HUES64 (cell line): Measurements from ENCODE around the gene FER.

Experiments
- H3K27ac ChIP-seq: 2 replicates; pipeline ENCODE4 v1.7.0; 2013; ENCODE audit warnings: low read depth, low read length, inconsistent platforms
- H3K27me3 ChIP-seq: 2 replicates; pipeline ENCODE4 v1.6.1; 2013; ENCODE audit warnings: mild to moderate bottlenecking, low read length; ENCODE audit not compliant: insufficient read depth
- H3K36me3 ChIP-seq: 2 replicates; pipeline ENCODE4 v1.6.1; 2013; ENCODE audit warnings: mild to moderate bottlenecking, low read length; ENCODE audit not compliant: insufficient read depth
- H3K4me1 ChIP-seq: 2 replicates; pipeline ENCODE4 v1.6.1; 2013; ENCODE audit warnings: mild to moderate bottlenecking, low read length, moderate library complexity; ENCODE audit not compliant: insufficient read depth
- H3K4me3 ChIP-seq: 2 replicates; pipeline ENCODE4 v1.5.1; 2013; ENCODE audit warnings: mild to moderate bottlenecking, low read length, moderate library complexity
- H3K9ac ChIP-seq: 2 replicates; pipeline ENCODE4 v1.6.1; 2013; ENCODE audit warnings: mild to moderate bottlenecking, low read depth, low read length
- H3K9me3 ChIP-seq: 2 replicates; pipeline ENCODE4 v1.6.1; 2013; ENCODE audit warnings: low read depth, low read length; ENCODE audit not compliant: insufficient read depth
- WGBS: fragments of 150-250, 120-280 bp; methylation state at CpG from one replicate; pipeline ENCODE4 v1.1.7; 2013; ENCODE audit warnings: missing lambda C conversion rate; 5-methylcytosine and 5-hydroxymethylcytosine counted together

FER gene

GRCh38 chr5:108798513-108799265 lies 51.0 kb downstream of the FER start:
- Histone ChIP-seq H3K36me3 (no peaks in the 10 kb centered on the region), H3K4me3 (no peak overlapping the region), H3K9me3 (no peaks in the 10 kb centered on the region; the same call in 1 of the 2 replicates), H3K9ac (no peak overlapping the region), H3K27me3 (no peaks in the 10 kb centered on the region), H3K27ac (no peak overlapping the region), H3K4me1 (no peaks in the 10 kb centered on the region)
- WGBS = 90% methylated on average over 3 of the region's 3 CpGs

DNA sequence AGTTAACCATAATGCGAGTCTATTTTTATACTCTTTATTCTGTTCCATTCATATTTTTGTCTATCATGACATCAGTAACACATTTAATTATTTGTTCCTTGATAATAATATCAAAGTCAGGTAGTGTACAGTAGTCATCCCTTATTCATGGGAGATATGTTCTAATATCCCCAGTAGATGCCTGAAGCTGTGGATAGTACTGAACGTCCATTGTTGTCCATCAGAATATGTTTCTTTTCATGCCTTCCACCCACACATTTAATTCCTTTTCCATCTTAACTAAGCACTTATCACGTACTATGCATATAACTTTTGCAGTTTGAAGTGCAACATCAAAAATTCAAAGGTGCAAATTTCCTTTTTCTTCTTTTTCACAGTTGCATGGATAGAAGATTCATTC lies 53.6 kb downstream of the FER start:
- Histone ChIP-seq H3K4me3 (no peak overlapping the region), H3K27ac (no peak overlapping the region), H3K4me1 (no peaks in the 10 kb centered on the region), H3K9me3 (peaks cover 9% of the 10 kb centered on the region), H3K27me3 (no peaks in the 10 kb centered on the region), H3K9ac (no peak overlapping the region), H3K36me3 (no peaks in the 10 kb centered on the region)
- WGBS = 98% methylated on average over 3 of the region's 3 CpGs

- H3K27me3 ChIP-seq = no peaks in the 10 kb centered on the region
- no peaks in the 10 kb centered on the region for H3K36me3 ChIP-seq
- no peaks in the 10 kb centered on the region for H3K4me1 ChIP-seq
- H3K4me3 ChIP-seq = no peak overlapping the region
- H3K27ac ChIP-seq = no peak overlapping the region
- WGBS = 97% methylated on average over 3 of the region's 4 CpGs
- peaks cover 9% of the 10 kb centered on the region for H3K9me3 ChIP-seq
- no peak overlapping the region for H3K9ac ChIP-seq
Observed at GRCh38 chr5:108801776-108802175, 54.1 kb downstream of the FER start.

DNA sequence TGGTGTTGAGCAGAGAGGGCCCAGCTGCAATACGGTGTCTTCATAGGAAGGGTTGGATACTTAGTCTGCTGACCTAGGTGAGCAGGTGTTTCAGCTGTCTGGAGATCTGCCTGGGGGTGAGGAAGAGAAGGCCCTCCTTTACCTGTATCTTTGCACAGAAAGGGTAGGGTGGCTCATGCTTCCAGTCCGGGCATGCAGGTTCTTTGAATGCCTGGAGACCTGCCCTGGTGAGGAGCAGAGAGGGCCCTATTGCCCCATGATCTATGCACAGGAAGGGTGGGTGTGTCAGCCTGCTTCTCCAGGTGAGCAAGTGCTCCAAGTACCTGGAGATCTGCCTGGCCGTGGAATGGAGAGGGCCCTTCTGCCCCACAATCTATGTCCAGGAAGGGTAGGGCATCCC lies 63.0 kb downstream of the FER start:
- Histone ChIP-seq H3K36me3 (no peaks in the 10 kb centered on the region), H3K27me3 (no peaks in the 10 kb centered on the region), H3K4me3 (no peak overlapping the region), H3K4me1 (peaks cover 14% of the 10 kb centered on the region), H3K9ac (no peak overlapping the region), H3K9me3 (peaks cover 14% of the 10 kb centered on the region; the same call in 1 of the 2 replicates), H3K27ac (no peak overlapping the region)
- 97% methylated on average over 3 of the region's 3 CpGs for WGBS

- Histone ChIP-seq H3K27me3 (no peaks in the 10 kb centered on the region), H3K9ac (no peak overlapping the region; the same call in 1 of the 2 replicates), H3K4me1 (peaks cover 14% of the 10 kb centered on the region), H3K27ac (no peak overlapping the region), H3K4me3 (no peak overlapping the region), H3K9me3 (0 out of 2 replicates have a peak, but pooled peaks cover 5% of the 10 kb centered on the region), H3K36me3 (no peaks in the 10 kb centered on the region)
- WGBS = 100% methylated on average over 2 of the region's 3 CpGs
Observed at GRCh38 chr5:108813673-108814072, 66.0 kb downstream of the FER start.

GRCh38 chr5:108814551-108814950 lies 66.9 kb downstream of the FER start:
- Histone ChIP-seq H3K27ac (no peak overlapping the region), H3K4me3 (no peak overlapping the region), H3K9ac (no peak overlapping the region), H3K27me3 (no peaks in the 10 kb centered on the region), H3K9me3 (0 out of 2 replicates have a peak, but pooled peaks cover 5% of the 10 kb centered on the region), H3K36me3 (no peaks in the 10 kb centered on the region), H3K4me1 (peaks cover 14% of the 10 kb centered on the region)
- WGBS = 96% methylated on average over 3 of the region's 4 CpGs

DNA sequence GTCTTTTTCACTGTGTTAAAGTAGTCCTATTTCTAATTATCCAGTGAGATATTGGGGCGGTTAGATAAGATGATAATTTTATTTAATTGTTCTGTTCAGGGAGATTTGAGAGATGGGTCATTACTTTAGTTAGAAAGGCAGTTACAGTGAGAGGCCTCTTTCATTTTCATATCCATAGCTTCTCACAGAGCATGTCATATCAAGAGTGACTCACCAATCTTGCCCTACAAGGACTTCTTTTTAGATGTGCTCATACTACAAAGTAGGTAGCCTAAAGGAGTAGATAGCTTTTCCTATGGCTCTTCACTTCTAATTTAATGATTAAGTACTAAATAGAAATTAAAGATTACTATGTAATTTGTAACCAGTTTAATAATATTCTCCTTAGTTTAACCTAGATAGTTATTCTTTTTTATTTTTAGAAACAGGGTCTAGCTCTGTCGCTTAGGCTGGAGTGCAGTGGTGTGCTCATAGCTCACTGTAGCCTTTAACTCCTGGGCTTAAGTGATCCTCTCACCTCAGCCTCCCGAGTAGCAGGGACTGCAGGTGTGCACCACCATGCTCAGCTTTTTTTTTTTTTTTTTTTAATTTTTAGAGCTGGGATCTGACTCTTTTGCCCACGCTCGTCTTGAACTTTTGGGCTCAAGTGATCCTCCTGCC lies 71.0 kb downstream of the FER start:
- Histone ChIP-seq H3K36me3 (no peaks in the 10 kb centered on the region), H3K4me3 (no peak overlapping the region), H3K27me3 (no peaks in the 10 kb centered on the region), H3K9me3 (no peaks in the 10 kb centered on the region), H3K9ac (no peak overlapping the region), H3K4me1 (peaks cover under 1% of the 10 kb centered on the region; the same call in 1 of the 2 replicates), H3K27ac (no peak overlapping the region)
- WGBS = 92% methylated on average over 5 of the region's 5 CpGs

DNA sequence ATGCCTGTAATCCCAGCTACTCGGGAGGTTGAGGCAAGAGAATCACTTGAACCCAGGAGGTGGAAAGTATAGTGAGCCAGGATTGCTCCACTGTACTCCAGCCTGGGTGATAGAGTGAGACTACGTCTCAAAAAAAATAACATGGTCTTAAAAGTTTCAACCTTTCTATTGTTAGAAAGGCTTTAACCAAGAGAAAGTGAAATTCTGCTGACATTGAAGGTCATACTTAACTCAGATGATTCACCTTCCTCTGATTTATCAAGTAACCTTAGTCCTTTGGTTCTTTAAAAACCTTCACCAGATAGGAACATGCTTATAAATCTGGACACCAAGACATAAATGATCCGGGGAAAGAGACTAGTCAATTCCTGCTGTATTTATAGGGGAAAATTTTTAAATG lies 73.3 kb downstream of the FER start:
- no peak overlapping the region for H3K9ac ChIP-seq
- H3K4me1 ChIP-seq = peaks cover 10% of the 10 kb centered on the region; the same call in 1 of the 2 replicates
- H3K27me3 ChIP-seq = no peaks in the 10 kb centered on the region
- WGBS = 95% methylated on average over 2 of the region's 3 CpGs
- H3K9me3 ChIP-seq = no peaks in the 10 kb centered on the region
- H3K27ac ChIP-seq = no peak overlapping the region
- H3K36me3 ChIP-seq = no peaks in the 10 kb centered on the region
- no peak overlapping the region for H3K4me3 ChIP-seq

GRCh38 chr5:108822211-108822947 lies 74.7 kb downstream of the FER start:
- Histone ChIP-seq H3K36me3 (no peaks in the 10 kb centered on the region), H3K27me3 (no peaks in the 10 kb centered on the region), H3K9ac (no peak overlapping the region), H3K9me3 (no peaks in the 10 kb centered on the region), H3K4me3 (no peak overlapping the region), H3K4me1 (peaks cover 10% of the 10 kb centered on the region; the same call in 1 of the 2 replicates), H3K27ac (no peak overlapping the region)
- 97% methylated on average over 7 of the region's 7 CpGs for WGBS

GRCh38 chr5:108827131-108827530 lies 79.4 kb downstream of the FER start:
- Histone ChIP-seq H3K9ac (no peak overlapping the region), H3K9me3 (no peaks in the 10 kb centered on the region), H3K27me3 (no peaks in the 10 kb centered on the region), H3K27ac (no peak overlapping the region), H3K4me3 (no peak overlapping the region), H3K4me1 (peaks cover 17% of the 10 kb centered on the region), H3K36me3 (no peaks in the 10 kb centered on the region)
- WGBS = 82% methylated on average over 1 of the region's 1 CpG

DNA sequence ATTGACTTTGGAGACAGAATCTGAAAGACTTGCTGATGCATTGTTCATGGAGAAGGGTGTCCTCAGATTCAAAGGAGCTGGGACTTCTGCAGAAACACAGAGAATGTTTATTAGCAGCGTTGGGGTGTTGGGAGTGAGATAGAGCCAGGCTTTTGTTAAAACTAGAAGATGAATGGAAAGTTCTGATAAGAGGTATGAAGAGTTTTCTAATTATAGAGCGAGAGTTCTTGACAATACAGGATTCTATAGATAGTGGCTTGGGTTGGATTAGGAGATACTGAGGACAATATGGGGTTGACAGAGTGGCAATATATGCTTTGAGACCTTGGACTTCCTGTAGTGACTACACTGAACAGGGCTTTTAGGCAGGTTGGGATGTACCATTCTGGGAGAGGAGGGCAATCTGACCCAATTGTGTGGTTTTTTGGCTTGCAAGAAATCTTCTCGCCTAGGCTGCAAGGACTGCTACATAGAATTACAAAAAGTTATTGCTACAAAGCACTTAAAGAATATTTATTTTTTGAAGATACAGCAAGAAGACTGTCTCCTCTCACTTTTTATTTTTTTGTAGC lies 83.1 kb downstream of the FER start:
- Histone ChIP-seq H3K4me3 (no peak overlapping the region), H3K36me3 (no peaks in the 10 kb centered on the region), H3K9ac (no peak overlapping the region), H3K27ac (no peak overlapping the region), H3K9me3 (no peaks in the 10 kb centered on the region), H3K4me1 (peaks cover 13% of the 10 kb centered on the region), H3K27me3 (no peaks in the 10 kb centered on the region)
- WGBS = 91% methylated on average over 3 of the region's 3 CpGs
